ENCODE data around the gene FKBP5. TPM values are rescaled to one million over a fixed set of nuclear protein-coding genes. Genes with fewer than 3 reads are reported as not detected.

The FKBP5 gene
- total and polyA plus RNA-seq, 9 of the 15 experiments (the other 6 are each of a cell fraction or from before 2014, with no cell fraction given), result 32.7 to 151 (median 75.0) TPM

DNA sequence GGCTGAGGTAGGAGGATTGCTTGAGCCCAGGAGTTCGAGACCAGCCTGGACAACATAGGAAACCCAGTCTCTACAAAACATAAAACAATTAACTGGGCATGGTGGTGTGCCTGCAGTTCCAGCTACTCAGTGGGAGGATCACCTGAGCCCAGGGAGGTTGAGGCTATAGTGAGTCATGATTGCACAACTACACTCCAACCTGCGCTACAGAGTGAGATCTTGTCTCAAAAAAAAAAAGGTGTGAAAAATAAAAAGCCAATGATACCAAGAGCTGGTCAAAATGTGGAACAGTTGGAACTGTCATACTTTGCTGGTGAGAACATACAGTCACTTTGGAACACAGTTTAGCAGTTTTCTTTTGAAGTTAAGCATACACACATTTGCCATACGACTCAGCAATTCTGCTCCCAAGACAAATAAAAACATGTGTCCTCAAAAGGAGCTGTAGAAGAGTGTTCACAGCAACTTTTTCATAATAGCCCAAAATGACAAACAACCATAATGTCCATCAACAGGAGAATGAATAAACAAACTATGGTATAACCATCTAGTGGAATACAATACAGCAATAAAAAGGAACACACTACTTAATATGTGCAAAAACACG, 21.6 kb upstream of the FKBP5 start (continued):
- TF ChIP-seq, protein P1, sequence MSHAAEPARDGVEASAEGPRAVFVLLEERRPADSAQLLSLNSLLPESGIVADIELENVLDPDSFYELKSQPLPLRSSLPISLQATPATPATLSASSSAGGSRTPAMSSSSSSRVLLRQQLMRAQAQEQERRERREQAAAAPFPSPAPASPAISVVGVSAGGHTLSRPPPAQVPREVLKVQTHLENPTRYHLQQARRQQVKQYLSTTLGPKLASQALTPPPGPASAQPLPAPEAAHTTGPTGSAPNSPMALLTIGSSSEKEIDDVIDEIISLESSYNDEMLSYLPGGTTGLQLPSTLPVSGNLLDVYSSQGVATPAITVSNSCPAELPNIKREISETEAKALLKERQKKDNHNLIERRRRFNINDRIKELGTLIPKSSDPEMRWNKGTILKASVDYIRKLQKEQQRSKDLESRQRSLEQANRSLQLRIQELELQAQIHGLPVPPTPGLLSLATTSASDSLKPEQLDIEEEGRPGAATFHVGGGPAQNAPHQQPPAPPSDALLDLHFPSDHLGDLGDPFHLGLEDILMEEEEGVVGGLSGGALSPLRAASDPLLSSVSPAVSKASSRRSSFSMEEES (CRISPR knock-in tag; IDR thresholded peaks at IDR 0.05), result no peak
- no peak for TF ChIP-seq SIX5 (IDR thresholded peaks at IDR 0.05; ENCODE audit: borderline replicate concordance in 1 of 2, insufficient read depth in 1 of 2, low read depth in 1 of 2, low read length in 2 of 2)
- TF ChIP-seq XRCC5 (IDR thresholded peaks at IDR 0.05; ENCODE audit: low read depth, low read length), result no peak
- TF ChIP-seq, protein P2, sequence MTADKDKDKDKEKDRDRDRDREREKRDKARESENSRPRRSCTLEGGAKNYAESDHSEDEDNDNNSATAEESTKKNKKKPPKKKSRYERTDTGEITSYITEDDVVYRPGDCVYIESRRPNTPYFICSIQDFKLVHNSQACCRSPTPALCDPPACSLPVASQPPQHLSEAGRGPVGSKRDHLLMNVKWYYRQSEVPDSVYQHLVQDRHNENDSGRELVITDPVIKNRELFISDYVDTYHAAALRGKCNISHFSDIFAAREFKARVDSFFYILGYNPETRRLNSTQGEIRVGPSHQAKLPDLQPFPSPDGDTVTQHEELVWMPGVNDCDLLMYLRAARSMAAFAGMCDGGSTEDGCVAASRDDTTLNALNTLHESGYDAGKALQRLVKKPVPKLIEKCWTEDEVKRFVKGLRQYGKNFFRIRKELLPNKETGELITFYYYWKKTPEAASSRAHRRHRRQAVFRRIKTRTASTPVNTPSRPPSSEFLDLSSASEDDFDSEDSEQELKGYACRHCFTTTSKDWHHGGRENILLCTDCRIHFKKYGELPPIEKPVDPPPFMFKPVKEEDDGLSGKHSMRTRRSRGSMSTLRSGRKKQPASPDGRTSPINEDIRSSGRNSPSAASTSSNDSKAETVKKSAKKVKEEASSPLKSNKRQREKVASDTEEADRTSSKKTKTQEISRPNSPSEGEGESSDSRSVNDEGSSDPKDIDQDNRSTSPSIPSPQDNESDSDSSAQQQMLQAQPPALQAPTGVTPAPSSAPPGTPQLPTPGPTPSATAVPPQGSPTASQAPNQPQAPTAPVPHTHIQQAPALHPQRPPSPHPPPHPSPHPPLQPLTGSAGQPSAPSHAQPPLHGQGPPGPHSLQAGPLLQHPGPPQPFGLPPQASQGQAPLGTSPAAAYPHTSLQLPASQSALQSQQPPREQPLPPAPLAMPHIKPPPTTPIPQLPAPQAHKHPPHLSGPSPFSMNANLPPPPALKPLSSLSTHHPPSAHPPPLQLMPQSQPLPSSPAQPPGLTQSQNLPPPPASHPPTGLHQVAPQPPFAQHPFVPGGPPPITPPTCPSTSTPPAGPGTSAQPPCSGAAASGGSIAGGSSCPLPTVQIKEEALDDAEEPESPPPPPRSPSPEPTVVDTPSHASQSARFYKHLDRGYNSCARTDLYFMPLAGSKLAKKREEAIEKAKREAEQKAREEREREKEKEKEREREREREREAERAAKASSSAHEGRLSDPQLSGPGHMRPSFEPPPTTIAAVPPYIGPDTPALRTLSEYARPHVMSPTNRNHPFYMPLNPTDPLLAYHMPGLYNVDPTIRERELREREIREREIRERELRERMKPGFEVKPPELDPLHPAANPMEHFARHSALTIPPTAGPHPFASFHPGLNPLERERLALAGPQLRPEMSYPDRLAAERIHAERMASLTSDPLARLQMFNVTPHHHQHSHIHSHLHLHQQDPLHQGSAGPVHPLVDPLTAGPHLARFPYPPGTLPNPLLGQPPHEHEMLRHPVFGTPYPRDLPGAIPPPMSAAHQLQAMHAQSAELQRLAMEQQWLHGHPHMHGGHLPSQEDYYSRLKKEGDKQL (CRISPR knock-in tag; IDR thresholded peaks at IDR 0.05; ENCODE audit: borderline replicate concordance), result no peak
- TF ChIP-seq LARP7 (IDR thresholded peaks at IDR 0.05), result no peak
- TF ChIP-seq BACH1 (tag; IDR thresholded peaks at IDR 0.05), result no peak
- 0 out of 2 replicates have a peak, but pooled peaks have one; percentile 15 for TF ChIP-seq BCOR (IDR thresholded peaks at IDR 0.05)
- no peak for TF ChIP-seq ZNF76 (CRISPR knock-in tag; IDR thresholded peaks at IDR 0.05; ENCODE audit: borderline replicate concordance)
- no peak for TF ChIP-seq CBFB (CRISPR knock-in tag; IDR thresholded peaks at IDR 0.05)
- TF ChIP-seq MAFG (tag; conservative IDR thresholded peaks at IDR 0.05), result peak; percentile 64
- TF ChIP-seq, protein P3, sequence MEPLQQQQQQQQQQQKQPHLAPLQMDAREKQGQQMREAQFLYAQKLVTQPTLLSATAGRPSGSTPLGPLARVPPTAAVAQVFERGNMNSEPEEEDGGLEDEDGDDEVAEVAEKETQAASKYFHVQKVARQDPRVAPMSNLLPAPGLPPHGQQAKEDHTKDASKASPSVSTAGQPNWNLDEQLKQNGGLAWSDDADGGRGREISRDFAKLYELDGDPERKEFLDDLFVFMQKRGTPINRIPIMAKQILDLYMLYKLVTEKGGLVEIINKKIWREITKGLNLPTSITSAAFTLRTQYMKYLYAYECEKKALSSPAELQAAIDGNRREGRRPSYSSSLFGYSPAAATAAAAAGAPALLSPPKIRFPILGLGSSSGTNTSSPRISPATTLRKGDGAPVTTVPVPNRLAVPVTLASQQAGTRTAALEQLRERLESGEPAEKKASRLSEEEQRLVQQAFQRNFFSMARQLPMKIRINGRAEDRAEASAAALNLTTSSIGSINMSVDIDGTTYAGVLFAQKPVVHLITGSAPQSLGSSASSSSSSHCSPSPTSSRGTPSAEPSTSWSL (CRISPR knock-in tag; IDR thresholded peaks at IDR 0.05; ENCODE audit: borderline replicate concordance), result no peak
- no peak for TF ChIP-seq POLR2B (IDR thresholded peaks at IDR 0.05; ENCODE audit: low read depth, partially characterized antibody)
- TF ChIP-seq, protein P4, sequence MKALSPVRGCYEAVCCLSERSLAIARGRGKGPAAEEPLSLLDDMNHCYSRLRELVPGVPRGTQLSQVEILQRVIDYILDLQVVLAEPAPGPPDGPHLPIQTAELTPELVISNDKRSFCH (CRISPR knock-in tag; IDR thresholded peaks at IDR 0.05), result no peak
- TF ChIP-seq, protein P4 (tag; IDR thresholded peaks at IDR 0.05), result no peak
- TF ChIP-seq L3MBTL2 (IDR thresholded peaks at IDR 0.05), result peak; percentile 56
- no peak for TF ChIP-seq FOXP1 (CRISPR knock-in tag; IDR thresholded peaks at IDR 0.05)
- TF ChIP-seq MAFF (IDR thresholded peaks at IDR 0.05; ENCODE audit: low read length), result peak; percentile 33; the same call in 1 of the 2 replicates
- no peak for TF ChIP-seq KLF1 (tag; IDR thresholded peaks at IDR 0.05)
- TF ChIP-seq CBX3 (IDR thresholded peaks at IDR 0.05; ENCODE audit: borderline replicate concordance in 1 of 2, low read length in 2 of 2), result no peak
